GM19035 (cell line): Measurements from ENCODE around the gene TPCN1.

Experiments
- ATAC-seq: cut with Tn5 transposase; IDR thresholded peaks from one replicate; pipeline ENCODE4 v1.9.1; 2021; ENCODE audit not compliant: unreplicated experiment

Gene TPCN1

GRCh38 chr12:113278633-113279032 lies 57.4 kb downstream of the TPCN1 start:
- ATAC-seq: no peak

GRCh38 chr12:113284751-113285150 lies 63.5 kb downstream of the TPCN1 start:
- no peak for ATAC-seq

- no peak for ATAC-seq
Observed at GRCh38 chr12:113285679-113286610, 64.7 kb downstream of the TPCN1 start.

- ATAC-seq: no peak
Observed at GRCh38 chr12:113286712-113287111, 65.4 kb downstream of the TPCN1 start.

- ATAC-seq: no peak
Observed at GRCh38 chr12:113287146-113287898, 66.1 kb downstream of the TPCN1 start.

GRCh38 chr12:113287899-113288282 lies 66.6 kb downstream of the TPCN1 start:
- no peak for ATAC-seq

- no peak for ATAC-seq
Observed at GRCh38 chr12:113289361-113289760, 68.1 kb downstream of the TPCN1 start.

- ATAC-seq: no peak
Observed at GRCh38 chr12:113290506-113290905, 69.2 kb downstream of the TPCN1 start.

- no peak for ATAC-seq
Observed at GRCh38 chr12:113291586-113291985, 70.3 kb downstream of the TPCN1 start.

- no peak for ATAC-seq
Observed at GRCh38 chr12:113292091-113292490, 70.8 kb downstream of the TPCN1 start.

GRCh38 chr12:113292547-113292946 lies 71.3 kb downstream of the TPCN1 start:
- no peak for ATAC-seq

GRCh38 chr12:113293100-113293499 lies 71.8 kb downstream of the TPCN1 start:
- no peak for ATAC-seq

GRCh38 chr12:113295886-113296556 lies 74.8 kb downstream of the TPCN1 start:
- ATAC-seq: no peak

GRCh38 chr12:113296557-113297213 lies 75.4 kb downstream of the TPCN1 start:
- ATAC-seq: no peak

GRCh38 chr12:113297214-113297587 lies 75.9 kb downstream of the TPCN1 start:
- ATAC-seq: no peak

- ATAC-seq: no peak
Observed at GRCh38 chr12:113297621-113298471, 76.6 kb downstream of the TPCN1 start.

- ATAC-seq: no peak
Observed at GRCh38 chr12:113298472-113298817, 77.2 kb downstream of the TPCN1 start.

- no peak for ATAC-seq
Observed at GRCh38 chr12:113298861-113299545, 77.7 kb downstream of the TPCN1 start.

- ATAC-seq: no peak
Observed at GRCh38 chr12:113299619-113300237, 78.5 kb downstream of the TPCN1 start.
